Esophagus mucosa (tissue), 1 donor: ENCODE results near the gene CHMP5. TPM values are rescaled to one million over a fixed set of nuclear protein-coding genes. Genes with fewer than 3 reads are reported as not detected.

ENCODE experiments used
- ATAC-seq: fragments of 200-7000 bp; cut with Tn5 transposase; one replicate; pipeline ENCODE4 v1.9.1; 2020
- total RNA-seq: library from RNA; stranded (reverse); gene quantifications from one replicate; pipeline ENCODE4 v1.2.4, GENCODE V29; 2023
- donor health status: DM: yes; HTN: yes; CAD: no.

CHMP5 gene
- total RNA-seq: 46.6 TPM

DNA sequence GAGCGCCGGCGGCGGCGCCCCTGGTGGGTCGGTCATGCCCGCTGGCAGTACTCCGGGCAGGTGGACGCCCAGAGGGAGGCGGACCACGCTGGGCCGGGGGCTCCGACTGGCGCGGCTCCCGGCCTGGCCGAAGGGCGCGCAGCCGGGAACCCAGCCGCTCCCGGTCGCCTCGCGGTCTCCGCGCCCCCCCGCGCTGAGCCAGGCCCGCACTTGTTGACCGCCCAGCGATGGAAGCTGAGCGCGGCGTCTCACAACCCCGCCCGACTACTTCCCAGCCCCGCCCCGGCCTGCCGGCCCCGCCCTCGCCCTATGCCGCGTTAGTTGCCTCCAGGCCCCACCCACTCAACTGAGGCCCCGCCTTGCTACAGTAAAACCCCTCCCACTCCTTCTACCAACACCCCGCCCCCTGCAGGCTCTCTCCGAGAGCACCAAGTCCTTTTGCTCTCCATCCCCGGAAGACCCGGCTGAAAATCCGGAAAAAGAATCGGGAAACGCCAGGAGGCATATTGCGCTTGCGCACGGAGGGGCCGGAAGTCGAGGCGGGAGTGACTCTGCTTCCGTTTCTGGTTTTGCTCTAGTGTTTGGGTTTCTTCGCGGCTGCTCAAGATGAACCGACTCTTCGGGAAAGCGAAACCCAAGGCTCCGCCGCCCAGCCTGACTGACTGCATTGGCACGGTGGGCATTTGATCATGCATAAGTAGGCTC, at the start of gene CHMP5, which contains the start of gene BAG1:
Gene CHMP5 (plus strand): TSS at position 577 of the 705 bp plus-strand sequence. CDS start 30 bp downstream, at position 607.
Gene BAG1 (minus strand): TSS at position 236 of the 705 bp plus-strand sequence.
- peak; percentile 100 for ATAC-seq

- ATAC-seq: peak; percentile 50
Observed at GRCh38 chr9:33220681-33221567, 43.9 kb upstream of the CHMP5 start.

GRCh38 chr9:33221568-33221884, 43.3 kb upstream of the CHMP5 start:
- ATAC-seq: no peak

DNA sequence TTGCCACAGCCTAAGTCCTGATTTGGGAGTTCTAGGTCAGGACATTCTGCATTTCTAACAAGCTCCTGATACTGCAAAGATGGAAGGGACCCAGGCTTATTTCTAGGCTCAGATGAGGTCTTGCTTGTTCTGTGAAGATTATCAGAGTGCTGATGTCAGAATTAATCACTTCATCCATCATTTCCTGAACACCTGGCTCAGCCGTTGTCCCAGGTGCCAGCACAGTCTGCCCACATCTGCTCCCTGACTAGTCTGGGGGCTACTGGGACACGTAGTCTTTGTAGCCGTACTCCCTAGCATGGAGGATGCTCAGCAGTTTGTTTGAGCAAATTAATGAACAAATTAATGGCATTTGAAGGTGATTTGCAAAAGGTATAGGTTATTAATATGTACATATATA, 42.8 kb upstream of the CHMP5 start:
- no peak for ATAC-seq

GRCh38 chr9:33223696-33224095, 41.2 kb upstream of the CHMP5 start:
- no peak for ATAC-seq

DNA sequence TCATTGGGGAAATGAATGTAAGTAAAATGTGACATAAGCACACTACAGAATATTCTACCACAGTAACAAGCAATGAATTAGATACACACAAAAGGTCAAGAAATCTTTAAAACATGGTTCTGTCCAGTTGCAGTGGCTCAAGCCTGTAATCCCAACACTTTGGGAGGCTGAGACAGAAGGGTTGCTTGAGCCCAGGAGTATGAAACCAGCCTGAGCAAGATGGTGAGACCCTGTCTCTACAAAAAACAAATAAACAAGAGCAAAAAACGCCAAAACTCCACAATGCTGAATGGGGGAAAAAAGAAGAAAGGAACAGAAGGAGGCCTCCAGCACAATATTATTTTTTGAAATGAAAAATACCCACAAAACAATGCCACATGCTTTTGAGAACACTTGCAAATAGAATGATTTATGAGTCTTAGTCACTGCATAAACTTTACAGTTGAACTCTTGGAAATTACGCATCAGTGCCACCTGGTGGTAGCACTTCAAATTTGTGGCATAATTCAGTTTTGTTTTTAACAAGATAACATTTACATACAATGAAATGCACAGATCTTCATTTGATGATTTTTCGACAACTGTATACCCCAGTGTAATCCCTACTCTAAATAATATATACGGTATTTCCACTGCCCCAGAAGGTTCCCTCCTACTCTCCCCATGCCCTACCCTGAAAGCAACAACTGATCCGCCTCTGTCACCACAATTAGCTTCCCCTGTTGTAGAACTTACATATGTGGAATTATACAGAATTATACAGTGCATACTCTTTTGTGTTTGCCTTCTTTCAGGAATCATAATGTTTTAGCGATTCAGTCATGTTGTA, 39.3 kb upstream of the CHMP5 start:
- ATAC-seq: peak; percentile 32

DNA sequence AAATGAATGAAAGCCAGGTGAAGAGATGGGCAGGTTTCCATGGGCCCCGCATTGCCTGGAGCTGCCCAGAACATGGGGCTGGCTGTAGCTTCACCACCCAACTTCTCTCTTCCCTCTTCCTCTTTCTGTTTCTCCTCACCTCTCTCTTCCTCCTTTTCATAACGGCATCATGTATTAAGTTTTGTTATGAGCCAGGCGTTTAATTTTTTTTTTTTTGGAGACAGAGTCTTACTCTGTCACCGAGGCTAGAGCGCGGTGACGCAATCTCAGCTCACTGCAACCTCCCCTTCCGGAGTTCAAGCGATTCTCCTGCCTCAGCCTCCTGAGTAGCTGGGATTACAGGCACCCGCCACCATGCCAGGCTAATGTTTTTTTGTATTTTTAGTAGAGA, 37.8 kb upstream of the CHMP5 start:
- ATAC-seq: no peak

DNA sequence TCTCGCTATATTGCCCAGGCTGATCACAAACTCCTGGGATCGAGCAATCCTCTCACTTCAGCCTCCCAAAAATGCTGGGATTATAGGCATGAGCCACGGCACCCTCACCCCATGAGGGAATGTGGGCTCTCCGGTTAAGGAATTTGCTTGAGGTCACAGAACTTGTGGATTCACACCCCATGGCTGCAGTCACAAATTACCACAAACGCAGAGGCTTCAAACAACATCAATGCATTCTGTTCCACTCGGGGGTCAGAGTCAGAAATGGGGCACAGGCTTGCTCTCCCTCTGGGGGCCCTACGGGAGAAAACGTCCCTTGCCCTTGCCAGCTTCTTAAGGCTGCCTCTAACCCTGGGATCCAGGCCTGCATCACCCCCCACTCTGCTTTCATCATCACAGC, 37.1 kb upstream of the CHMP5 start:
- ATAC-seq: no peak

DNA sequence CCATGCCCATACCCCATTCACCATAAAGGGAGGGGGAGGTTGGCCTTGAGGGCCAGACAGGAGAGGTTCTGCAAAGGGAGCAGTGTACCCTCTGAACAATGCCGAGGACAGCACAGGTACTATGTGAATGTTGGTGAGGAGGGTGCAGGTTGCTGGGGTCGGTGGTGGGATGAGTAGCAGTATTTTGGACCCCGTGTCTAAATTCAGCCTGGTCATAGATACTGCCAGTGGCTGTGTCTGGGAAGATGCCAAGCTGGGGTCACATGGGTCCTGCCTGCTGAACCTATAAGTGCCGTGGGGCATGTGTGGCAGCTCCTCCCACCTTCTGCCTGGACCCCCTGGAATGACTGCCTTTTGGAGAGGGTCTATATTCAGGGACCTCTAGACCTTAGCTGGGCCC, 36.2 kb upstream of the CHMP5 start:
- no peak for ATAC-seq

- peak; percentile 86 for ATAC-seq
Observed at GRCh38 chr9:33229359-33230114, 35.3 kb upstream of the CHMP5 start.

DNA sequence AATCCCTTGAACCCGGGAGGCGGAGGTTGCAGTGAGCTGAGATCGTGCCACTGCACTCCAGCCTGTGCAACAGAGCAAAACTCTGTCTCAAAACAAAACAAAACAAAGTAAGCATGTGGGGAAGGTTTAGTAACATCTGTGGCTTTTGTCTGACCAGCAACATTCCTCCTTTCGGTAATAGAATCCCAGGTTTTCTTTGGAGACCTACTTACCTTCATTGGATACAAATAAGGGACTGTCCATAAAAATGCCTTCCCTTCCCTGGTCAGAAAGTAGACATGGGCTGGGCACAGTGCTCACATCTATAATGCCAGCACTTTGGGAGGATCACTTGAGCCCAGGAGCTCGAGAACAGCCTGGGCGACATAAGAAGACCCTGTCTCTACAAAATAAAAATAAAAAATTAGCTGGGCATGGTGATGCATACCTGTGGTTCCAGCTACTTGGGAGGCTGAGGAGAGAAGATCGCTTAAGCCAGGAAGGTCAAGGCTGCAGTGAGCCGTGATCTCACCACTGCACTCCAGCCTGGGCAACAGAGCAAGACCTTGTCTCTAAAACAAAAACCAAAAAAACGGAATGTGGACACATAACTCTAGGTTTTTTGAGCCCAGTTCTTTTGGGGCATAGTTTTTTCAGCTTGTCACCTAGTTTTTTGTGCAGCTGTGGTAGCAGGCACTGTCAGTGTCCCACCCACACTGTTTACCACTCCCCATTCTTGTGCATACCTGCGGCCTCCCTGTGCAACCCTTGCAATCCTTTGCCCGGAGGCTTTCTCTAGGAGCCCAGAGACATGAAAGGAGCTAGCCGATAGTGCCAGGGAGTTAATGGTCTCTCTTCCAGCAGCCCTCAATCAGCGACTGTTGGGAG, 33.9 kb upstream of the CHMP5 start:
- no peak for ATAC-seq

GRCh38 chr9:33231623-33231942, 33.3 kb upstream of the CHMP5 start:
- no peak for ATAC-seq

- ATAC-seq: no peak
Observed at GRCh38 chr9:33232815-33233214, 32.0 kb upstream of the CHMP5 start.

- peak; percentile 88 for ATAC-seq
Observed at GRCh38 chr9:33233626-33234342, 31.1 kb upstream of the CHMP5 start.

DNA sequence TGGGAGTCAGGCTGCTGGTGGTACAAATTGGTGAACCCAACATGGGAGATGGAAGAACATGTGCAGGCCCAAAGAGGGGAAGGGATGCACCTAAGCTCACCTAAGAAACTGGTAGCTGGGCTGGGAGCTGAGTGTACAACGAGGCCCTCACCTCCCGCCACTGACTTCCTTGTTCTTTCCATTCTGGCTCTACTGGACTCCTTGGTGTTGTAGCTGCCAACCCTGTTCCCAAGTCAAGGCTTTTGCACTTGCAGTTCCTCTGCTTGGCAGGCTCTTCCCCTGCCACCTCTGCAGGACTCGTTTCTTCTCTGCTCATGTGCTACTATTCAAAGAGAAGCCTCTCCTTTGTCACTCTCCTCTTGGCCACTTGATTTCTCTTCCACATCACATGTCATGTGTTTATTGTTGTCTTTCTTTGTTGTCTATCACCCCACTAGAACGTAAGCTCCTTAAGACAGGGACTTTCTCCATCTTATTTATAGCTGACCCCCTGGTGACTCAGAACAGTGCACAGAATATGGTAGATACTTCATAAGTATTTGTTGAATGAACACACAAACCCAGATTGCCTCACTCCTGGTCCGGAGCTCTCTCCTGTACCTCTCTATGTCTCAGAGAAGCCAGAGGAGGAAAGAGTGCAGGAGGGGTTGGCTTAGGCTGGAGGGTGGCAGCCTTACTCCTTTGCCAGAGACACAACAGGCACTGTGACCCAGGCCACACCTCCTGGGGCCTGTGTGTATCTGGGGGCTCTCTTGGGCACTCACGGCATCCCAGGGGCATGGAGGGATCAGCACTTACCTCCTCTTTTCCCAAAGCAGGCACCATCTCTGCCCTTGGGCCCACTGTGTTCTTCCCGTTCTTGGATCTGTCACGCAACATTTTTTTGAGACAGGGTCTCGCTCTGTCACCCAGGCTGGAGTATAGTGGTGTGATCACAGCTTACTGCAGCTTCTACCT, 30.1 kb upstream of the CHMP5 start:
- peak; percentile 40 for ATAC-seq

DNA sequence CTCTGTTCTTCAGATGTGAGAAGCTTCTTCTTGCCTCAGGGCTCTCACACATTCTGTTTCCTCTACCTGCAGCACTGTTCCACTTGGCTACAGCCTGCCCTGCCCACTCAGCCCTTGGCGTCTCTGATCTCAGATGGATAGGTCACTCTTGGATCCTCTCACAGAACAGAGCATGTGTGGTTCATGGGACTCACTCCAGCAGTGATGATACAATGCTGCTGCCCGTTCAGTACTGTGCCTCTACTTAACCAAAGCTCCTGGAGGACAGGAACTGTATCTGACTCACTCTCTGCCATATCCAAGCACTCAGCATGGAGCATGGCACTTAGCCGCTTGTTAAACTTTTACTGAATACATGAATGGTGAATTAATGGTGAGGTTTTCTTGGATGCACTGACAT, 28.3 kb upstream of the CHMP5 start:
- peak; percentile 15 for ATAC-seq

- ATAC-seq: no peak
Observed at GRCh38 chr9:33239921-33240320, 24.9 kb upstream of the CHMP5 start, which contains the start of gene SPINK4. TSS of gene SPINK4 (plus strand) at chr9:33240167. CDS start at chr9:33240209, 42 bp downstream.

DNA sequence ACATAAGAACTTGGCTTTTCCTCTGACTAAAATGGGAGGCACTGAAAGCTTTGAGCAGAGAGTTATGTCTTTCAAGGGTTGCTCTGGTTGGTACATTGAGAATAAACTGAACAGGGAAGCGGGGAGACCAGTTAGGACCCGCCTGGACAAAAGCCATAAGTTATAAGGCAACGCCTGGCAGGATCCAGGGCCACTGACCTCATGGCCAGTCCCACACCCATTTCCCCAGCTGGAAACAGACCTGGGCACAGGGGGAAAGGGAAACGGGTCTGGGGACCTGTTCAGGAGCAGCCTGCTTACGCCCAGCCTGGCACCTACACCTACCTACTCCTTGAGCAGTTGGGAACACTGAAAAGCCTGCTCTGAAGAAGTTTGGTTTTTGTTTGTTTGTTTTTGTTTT, 23.6 kb upstream of the CHMP5 start:
- ATAC-seq: peak; percentile 19

DNA sequence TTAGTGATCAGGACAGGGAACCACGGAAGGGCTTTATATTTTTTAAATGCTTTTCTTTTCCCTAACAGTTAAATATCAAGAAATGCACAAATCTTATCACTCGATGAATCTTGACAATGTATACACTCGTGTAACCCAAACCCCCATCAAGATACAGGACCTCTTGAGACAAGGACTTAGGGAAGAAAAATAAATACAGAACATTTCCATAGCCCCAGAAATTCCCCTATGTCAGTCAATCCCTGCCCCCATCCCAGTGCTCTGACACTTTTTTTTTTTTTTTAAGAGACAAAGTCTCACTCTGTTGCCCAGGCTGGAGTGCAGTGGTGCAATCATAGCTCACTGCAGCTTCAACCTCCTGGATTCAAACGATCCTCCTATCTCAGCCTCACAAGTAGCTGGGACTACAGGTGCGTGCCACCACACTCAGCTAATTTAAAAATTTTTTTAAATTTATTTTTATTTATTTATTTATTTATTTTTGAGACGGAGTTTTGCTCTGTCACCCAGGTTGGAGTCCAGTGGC, 22.2 kb upstream of the CHMP5 start:
- ATAC-seq: no peak
